T-helper 17 cell (primary cell): ENCODE measurements around the gene RSU1. TPM values are rescaled to one million over a fixed set of nuclear protein-coding genes. Genes with fewer than 3 reads are reported as not detected.
"Not testable (repeated sequence)": the region's sequence is repeated elsewhere in the genome, so short reads cannot be mapped to it uniquely, and the experiment has no call there.

ENCODE experiments used
- ATAC-seq: fragments of 150-1000 bp; cut with Tn5 transposase; 2 replicates; pipeline ENCODE4 v1.10.0; 2021; ENCODE audit warnings: mild to moderate bottlenecking, moderate library complexity
- DNase-seq, 3 donors: peaks; one replicate each; pipeline versions ENCODE4 v3.0.0 to v3.0.0-alpha.2; 2020 to 2021
- H3K9me3 ChIP-seq: one replicate; pipeline ENCODE4 v1.7.0; 2013; ENCODE audit warnings: low read length, mild to moderate bottlenecking; ENCODE audit not compliant: control insufficient read depth, poor library complexity, severe bottlenecking
- H3K27ac Mint-ChIP-seq: one replicate; pipeline ENCODE4 v1.8.0; 2022; ENCODE audit warnings: mild to moderate bottlenecking, moderate library complexity, mixed read lengths
- H3K27me3 Mint-ChIP-seq: one replicate; pipeline ENCODE4 v1.8.0; 2022; ENCODE audit warnings: mixed read lengths
- H3K36me3 Mint-ChIP-seq: one replicate; pipeline ENCODE4 v1.8.0; 2022; ENCODE audit warnings: low read depth, mixed read lengths
- H3K4me1 Mint-ChIP-seq: one replicate; pipeline ENCODE4 v1.8.0; 2022; ENCODE audit warnings: mild to moderate bottlenecking, mixed read lengths
- H3K4me3 Mint-ChIP-seq: one replicate; pipeline ENCODE4 v1.8.0; 2022; ENCODE audit warnings: mild to moderate bottlenecking, moderate library complexity, mixed read lengths
- total RNA-seq, 4 donors: library from RNA in 2 of 4; stranded (reverse) in 2 of 4; gene quantifications; one replicate each; pipeline ENCODE4 v1.2.3 and lab custom pipeline; 2022 to 2026

Gene RSU1
- total RNA-seq, 2 donors from 2014 or later: 60.1 to 72.5 TPM

DNA sequence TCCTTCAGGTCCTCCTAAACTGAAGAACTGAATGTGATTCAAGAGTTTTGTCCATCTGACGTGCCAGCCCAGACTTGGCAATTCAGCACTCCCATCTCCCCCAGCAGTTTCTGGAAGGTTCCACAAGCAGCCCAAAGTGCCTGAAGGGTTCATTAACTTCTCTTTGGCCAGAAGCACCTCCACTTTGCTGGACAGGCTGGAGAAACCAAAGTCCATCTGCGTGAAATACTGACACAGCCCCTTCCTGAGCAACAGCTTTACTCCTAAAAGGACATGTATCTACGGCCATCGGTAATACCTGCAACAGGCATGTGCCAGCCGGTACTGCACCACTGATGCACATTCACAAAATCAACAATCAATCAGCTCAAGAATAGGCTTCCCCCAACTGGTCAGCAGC lies 48.5 kb downstream of the RSU1 start:
- Mint-ChIP-seq H3K27me3 (no peaks in the 10 kb centered on the region), H3K4me3 (no peak overlapping the region), H3K36me3 (peaks cover 4% of the 10 kb centered on the region), H3K4me1 (peaks cover 16% of the 10 kb centered on the region), H3K27ac (no peak overlapping the region)
- no peak for DNase-seq
- ATAC-seq: no peak
- H3K9me3 ChIP-seq: no peaks in the 10 kb centered on the region

DNA sequence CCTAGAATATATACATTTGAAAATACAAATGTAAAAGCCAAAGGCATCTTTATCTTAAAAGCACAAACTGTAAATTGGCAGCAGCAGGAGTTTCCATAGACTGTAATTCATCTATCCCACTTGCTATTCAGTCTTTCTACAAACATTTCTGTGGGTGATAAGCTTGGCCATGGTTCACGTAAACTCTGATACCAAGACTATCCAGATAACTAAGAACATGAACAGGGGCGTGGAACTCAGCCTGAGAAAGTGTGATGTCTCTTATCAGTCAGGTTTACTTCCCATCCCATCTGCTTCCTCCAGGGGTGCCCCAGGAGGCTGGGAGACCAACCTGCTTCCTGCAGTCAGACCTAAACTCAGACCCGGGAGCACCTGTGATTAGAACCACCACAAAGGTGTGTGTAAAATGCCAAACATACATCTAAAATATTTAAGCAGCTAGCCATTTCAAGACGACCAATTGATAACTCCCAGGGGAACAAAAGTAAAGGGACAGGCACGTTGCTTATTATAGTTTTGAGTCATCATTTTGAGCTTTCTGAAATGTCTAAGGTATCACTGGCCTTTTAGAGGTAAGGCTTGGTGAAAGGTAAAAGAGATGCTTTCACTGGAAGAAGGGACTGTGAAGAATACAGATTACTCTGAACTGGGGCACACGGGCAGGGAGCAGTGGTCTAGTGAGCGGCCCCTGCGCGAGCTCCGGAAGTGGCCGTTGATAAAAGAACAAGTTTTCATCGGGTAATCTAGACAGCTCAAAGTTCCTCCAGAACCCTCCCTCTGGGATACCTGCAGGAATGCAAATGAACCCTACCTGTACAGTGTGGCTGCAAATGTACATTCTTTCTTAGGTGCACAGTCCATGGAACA lies 51.5 kb downstream of the RSU1 start:
- Mint-ChIP-seq H3K4me1 (peaks cover 14% of the 10 kb centered on the region), H3K27ac (no peak overlapping the region), H3K27me3 (no peaks in the 10 kb centered on the region), H3K36me3 (peaks cover 5% of the 10 kb centered on the region), H3K4me3 (no peak overlapping the region)
- H3K9me3 ChIP-seq: no peaks in the 10 kb centered on the region
- no peak for ATAC-seq
- no peak for DNase-seq

DNA sequence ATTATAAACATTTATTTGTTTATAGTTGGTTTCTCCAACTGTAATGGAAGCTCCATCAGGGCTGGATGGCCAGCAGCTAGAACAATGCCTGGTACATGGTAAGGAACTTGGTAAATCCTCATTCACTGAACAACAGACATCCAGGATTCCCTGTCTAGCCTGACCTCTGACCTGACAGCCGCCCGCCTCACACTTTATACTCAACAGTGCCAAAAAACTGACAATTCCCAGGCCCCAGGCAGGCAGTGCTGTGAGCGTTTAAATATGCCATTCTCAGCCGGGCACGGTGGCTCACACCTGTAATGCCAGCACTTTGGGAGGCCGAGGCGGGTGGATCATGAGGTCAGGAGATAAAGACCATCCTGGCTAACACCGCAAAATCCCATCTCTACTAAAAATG lies 55.9 kb downstream of the RSU1 start:
- Mint-ChIP-seq H3K36me3 (peaks cover 11% of the 10 kb centered on the region), H3K4me1 (peaks cover 16% of the 10 kb centered on the region), H3K27ac (peak overlapping the region; percentile 14), H3K4me3 (no peak overlapping the region), H3K27me3 (no peaks in the 10 kb centered on the region)
- H3K9me3 ChIP-seq: no peaks in the 10 kb centered on the region
- DNase-seq (no peak), ATAC-seq (no peak)

DNA sequence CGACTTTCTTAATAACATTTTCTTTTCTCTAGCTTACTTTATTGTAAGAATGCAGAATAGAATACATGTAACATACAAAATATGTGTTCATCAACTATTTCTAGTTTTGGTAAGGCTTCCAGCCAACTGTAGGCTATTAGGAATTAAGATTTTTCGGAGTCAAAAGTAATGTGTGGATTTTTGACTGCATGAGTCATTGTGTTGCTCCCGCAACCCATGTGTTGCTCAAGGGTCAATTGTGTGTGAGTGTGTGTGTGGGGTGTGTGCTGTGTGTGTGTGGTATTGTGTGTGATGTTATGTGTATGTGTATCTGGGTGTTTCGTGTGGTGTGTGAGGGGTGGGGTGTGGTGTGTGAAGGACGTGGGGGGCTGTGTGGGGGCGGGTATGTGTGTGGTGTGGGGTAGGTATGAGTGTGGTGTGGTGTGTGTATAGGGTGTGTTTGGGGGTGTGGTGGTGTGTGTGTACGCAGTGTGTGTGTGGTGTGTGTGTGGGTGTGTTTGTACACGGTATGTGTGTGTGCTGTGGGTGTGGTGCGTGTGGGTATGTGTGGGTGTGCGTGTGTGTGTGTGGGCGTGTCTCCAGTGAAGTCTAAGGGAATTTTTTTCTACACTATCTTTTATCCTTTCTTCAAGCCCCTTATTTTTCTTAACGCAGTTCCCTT lies 60.5 kb downstream of the RSU1 start:
- no peak overlapping the region for H3K27ac Mint-ChIP-seq
- peaks cover 6% of the 10 kb centered on the region for H3K36me3 Mint-ChIP-seq
- no peak for DNase-seq
- H3K27me3 Mint-ChIP-seq: no peaks in the 10 kb centered on the region
- no peak overlapping the region for H3K4me3 Mint-ChIP-seq
- no peaks in the 10 kb centered on the region for H3K9me3 ChIP-seq
- peaks cover 7% of the 10 kb centered on the region for H3K4me1 Mint-ChIP-seq
- ATAC-seq: no peak

DNA sequence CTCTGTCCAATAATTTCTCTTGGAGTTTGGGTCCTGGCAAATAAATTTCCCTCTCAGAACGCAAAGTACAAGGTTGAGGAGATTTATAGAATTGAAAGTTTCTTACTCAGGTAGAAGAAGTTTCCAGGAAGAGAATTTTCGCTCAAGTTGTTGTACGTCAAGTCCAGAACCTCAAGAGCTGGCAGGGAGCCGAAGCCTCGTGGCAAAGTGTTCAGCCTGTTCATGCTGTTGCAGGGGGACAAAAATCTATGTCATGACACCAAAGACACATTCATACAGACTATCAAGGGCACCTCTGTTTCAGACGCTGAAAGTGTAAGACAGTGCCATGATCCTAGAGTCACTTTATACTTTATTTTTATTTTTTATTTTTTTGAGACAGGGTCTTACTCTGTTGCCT lies 62.5 kb downstream of the RSU1 start:
- no peaks in the 10 kb centered on the region for H3K9me3 ChIP-seq
- ATAC-seq: no peak
- no peak overlapping the region for H3K27ac Mint-ChIP-seq
- no peaks in the 10 kb centered on the region for H3K27me3 Mint-ChIP-seq
- no peak for DNase-seq
- H3K36me3 Mint-ChIP-seq: peaks cover 5% of the 10 kb centered on the region
- no peak overlapping the region for H3K4me3 Mint-ChIP-seq
- H3K4me1 Mint-ChIP-seq: peaks cover 4% of the 10 kb centered on the region

DNA sequence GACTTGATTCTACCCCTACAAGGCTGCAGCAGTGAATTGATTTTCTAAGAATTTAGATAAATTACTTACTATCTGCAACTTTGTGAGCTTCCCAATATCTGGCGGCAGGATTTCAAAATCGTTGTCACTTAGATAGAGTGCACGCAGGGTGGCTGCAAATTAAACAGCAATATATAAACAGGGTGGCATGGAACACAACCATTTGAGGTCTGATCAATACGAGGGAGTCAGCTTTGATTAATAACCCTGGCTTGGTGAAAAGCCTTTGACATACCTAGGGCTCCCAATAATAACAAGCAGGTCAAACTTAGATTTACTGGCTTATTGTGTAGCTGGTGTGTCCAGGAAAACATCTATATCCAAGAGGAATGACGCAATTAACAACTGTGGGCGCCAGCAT lies 64.4 kb downstream of the RSU1 start:
- Mint-ChIP-seq H3K36me3 (peaks cover 13% of the 10 kb centered on the region), H3K4me1 (peaks cover 11% of the 10 kb centered on the region)
- H3K4me3 Mint-ChIP-seq, H3K27me3 Mint-ChIP-seq, ATAC-seq, H3K9me3 ChIP-seq, H3K27ac Mint-ChIP-seq, DNase-seq: not testable (repeated sequence)

- peaks cover 17% of the 10 kb centered on the region for H3K36me3 Mint-ChIP-seq
- H3K4me1 Mint-ChIP-seq: peaks cover 15% of the 10 kb centered on the region
- DNase-seq: no peak
- H3K27me3 Mint-ChIP-seq: no peaks in the 10 kb centered on the region
- no peak overlapping the region for H3K27ac Mint-ChIP-seq
- no peaks in the 10 kb centered on the region for H3K9me3 ChIP-seq
- ATAC-seq: no peak
- no peak overlapping the region for H3K4me3 Mint-ChIP-seq
Observed at GRCh38 chr10:16752099-16752498, 65.1 kb downstream of the RSU1 start.

DNA sequence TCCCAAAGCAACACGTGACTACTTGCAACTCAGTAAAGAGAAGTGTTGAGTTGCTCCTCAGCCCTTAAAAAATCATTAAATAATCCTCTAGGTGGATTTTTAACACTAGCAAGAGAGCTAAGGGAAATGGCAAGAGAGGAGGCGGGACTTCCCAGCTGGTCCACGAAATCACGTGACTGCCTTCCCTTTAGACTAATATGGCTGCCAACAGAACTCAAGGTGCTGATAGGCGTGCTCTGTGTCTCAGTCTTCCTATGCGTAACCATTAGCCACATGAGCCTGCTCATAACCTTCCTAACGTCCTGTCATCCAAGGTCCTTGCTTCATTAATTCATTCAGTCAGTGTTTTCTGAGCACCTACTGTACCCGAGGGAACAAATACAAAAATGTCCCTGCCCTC lies 66.0 kb downstream of the RSU1 start:
- H3K27ac Mint-ChIP-seq: no peak overlapping the region
- no peaks in the 10 kb centered on the region for H3K9me3 ChIP-seq
- no peaks in the 10 kb centered on the region for H3K27me3 Mint-ChIP-seq
- no peak for DNase-seq
- no peak for ATAC-seq
- H3K4me3 Mint-ChIP-seq: no peak overlapping the region
- H3K36me3 Mint-ChIP-seq: peaks cover 16% of the 10 kb centered on the region
- peaks cover 11% of the 10 kb centered on the region for H3K4me1 Mint-ChIP-seq

DNA sequence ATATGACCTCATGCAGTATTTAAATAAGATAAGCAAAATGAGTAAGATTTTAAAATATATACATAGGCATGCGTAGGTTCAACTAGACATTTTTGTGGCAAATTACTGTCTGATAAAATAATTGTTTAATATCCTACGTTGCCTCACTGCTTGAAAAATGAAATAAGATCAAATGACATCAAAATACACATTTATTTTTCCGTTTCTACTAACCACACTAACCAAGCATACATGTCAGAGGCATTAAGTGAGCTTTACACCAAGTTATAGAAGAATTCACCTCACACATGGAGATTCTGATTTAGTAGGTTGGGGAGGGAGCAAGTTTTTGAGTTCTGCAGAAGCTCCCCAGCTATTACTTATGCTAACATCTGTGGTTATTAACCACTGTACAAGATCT lies 66.8 kb downstream of the RSU1 start:
- ATAC-seq (no peak), DNase-seq (no peak)
- Mint-ChIP-seq H3K27me3 (no peaks in the 10 kb centered on the region), H3K27ac (no peak overlapping the region), H3K4me3 (no peak overlapping the region), H3K4me1 (peaks cover 11% of the 10 kb centered on the region), H3K36me3 (peaks cover 16% of the 10 kb centered on the region)
- H3K9me3 ChIP-seq: no peaks in the 10 kb centered on the region

DNA sequence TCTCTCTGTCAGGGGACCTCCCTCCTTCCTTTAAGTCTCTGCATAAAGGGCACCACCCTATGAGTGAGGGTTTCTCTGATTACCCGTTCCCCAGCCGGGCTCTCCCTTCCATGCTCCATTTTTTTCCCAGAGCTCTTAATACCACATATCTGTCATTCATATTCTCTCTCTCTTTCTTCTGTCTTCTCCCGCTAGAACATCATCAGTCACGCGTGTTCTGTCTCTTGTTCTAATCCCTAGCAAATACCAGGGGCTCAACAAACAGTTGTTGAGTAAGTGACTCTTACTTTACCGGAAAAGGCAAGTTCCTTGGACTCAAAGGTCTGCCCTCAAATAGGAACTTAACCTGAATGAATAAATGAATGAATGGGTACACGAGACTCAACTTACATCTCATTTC lies 68.5 kb downstream of the RSU1 start:
- Mint-ChIP-seq H3K4me3 (no peak overlapping the region), H3K4me1 (peaks cover 11% of the 10 kb centered on the region), H3K36me3 (peaks cover 18% of the 10 kb centered on the region), H3K27me3 (no peaks in the 10 kb centered on the region), H3K27ac (peak overlapping the region; percentile 10)
- H3K9me3 ChIP-seq: no peaks in the 10 kb centered on the region
- no peak for ATAC-seq
- no peak for DNase-seq

DNA sequence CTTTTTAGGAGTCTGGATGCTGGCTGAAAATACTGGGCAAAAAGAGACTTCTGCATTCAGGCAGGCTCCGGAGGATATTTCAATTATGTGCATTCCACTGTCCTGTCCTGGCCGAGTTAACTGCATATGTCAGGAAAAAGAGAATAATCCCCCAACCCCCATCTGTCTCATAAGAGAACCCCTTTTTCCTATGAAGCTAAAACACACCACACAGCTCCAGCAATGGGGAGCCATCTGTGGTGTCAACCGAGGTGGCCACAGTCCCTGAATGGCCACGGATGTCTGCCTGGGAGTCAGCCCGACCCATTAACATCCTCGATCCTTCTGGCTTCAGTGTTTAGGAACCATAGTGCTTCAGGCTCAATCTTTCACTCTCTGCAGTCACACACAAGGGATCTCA lies 70.4 kb downstream of the RSU1 start:
- DNase-seq: no peak

GRCh38 chr10:16745061-16745460 lies 72.2 kb downstream of the RSU1 start:
- Mint-ChIP-seq H3K27me3 (no peaks in the 10 kb centered on the region), H3K27ac (no peak overlapping the region), H3K4me1 (peaks cover 11% of the 10 kb centered on the region), H3K36me3 (peaks cover 17% of the 10 kb centered on the region), H3K4me3 (no peak overlapping the region)
- DNase-seq (no peak), ATAC-seq (no peak)
- no peaks in the 10 kb centered on the region for H3K9me3 ChIP-seq

More for the DNA sequence above, 70.4 kb downstream of the RSU1 start:
- peaks cover 18% of the 10 kb centered on the region for H3K36me3 Mint-ChIP-seq
- no peaks in the 10 kb centered on the region for H3K27me3 Mint-ChIP-seq
- ATAC-seq: no peak
- no peak overlapping the region for H3K27ac Mint-ChIP-seq
- H3K4me1 Mint-ChIP-seq: peaks cover 11% of the 10 kb centered on the region
- H3K9me3 ChIP-seq: no peaks in the 10 kb centered on the region
- H3K4me3 Mint-ChIP-seq: no peak overlapping the region

DNA sequence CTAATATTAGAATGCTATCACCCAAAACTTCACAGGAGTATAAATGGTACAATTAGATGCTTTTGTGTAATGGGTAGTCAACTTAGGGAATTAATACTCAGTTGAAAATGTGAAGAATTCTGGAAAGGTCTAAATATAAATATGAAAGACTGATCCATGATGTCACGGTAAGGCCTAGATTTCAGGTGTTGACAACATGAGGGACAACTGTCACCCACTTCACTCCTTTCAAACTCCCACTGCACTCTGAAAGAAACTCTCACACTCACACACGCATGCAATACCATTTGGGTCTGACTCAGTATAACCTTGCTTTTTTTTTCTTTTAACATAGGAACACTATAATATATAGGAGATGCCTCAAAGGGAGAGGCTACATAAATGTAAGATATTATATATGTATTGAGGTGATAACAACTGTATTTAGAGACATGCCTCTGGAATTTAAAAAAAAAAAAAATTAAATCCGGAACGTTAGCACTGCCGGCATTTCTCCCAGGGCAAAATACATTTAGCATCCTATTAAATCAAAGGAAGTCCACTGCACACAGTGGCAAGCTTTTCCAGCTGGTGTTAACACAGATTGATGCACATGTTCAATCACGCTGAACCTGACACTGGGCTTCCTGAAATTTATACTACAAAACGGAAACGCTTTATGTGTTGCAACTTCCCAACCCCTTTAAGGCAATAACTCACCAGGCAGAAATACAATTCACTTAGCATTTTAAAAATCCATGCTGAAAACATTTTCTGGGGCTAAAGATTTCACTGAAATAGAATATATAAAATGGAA lies 74.9 kb downstream of the RSU1 start:
- Mint-ChIP-seq H3K36me3 (peaks cover 10% of the 10 kb centered on the region), H3K4me1 (peaks cover 3% of the 10 kb centered on the region)

More for the DNA sequence above, 74.9 kb downstream of the RSU1 start:
- no peak for ATAC-seq
- no peak for DNase-seq
- Mint-ChIP-seq H3K4me3 (no peak overlapping the region), H3K27me3 (no peaks in the 10 kb centered on the region), H3K27ac (no peak overlapping the region)
- H3K9me3 ChIP-seq: peaks cover 5% of the 10 kb centered on the region
